HG03095 (cell line): ENCODE data around the gene ZSCAN20.

Experiments
- ATAC-seq: cut with Tn5 transposase; IDR thresholded peaks from one replicate; pipeline ENCODE4 v1.9.1; 2021; ENCODE audit warnings: moderate library complexity; ENCODE audit not compliant: unreplicated experiment

ZSCAN20 gene

DNA sequence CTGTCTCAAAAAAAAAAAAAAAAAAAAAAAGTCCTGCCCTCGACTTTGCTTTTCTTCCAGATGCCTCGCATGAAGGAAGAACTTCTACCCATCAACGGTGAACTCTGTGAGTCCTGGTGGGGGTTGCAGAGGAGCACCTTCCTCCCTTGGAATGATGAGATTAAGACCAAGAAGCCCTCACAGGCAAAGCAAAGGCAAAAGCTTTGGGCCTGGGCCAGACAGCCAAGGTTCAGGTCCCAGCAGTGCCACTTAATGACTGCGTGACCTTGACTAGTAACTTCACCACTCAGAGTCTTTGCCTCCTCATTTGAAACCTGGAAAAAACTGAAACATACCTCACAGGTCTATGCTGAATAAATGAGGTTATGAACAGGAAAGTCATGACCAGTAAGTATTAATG is 55.5 kb downstream of the ZSCAN20 start:
- ATAC-seq: no peak

DNA sequence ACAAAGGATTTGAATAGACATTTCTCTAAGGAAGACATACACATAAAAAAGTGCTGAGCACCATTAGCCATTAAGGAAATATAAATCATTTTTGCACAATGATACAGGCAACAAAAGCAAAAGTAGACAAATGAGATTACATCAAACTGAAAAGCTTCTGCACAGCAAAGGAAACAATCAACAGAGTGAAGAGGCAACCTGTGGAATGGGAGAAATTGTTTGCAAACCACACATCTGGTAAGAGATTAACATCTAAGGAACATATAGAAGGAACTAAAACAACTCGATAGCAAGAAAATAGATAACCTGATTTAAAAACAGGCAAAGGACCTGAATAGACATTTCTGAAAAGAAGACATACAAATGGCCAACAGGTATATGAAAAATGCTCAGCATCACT is 57.5 kb downstream of the ZSCAN20 start:
- no peak for ATAC-seq

DNA sequence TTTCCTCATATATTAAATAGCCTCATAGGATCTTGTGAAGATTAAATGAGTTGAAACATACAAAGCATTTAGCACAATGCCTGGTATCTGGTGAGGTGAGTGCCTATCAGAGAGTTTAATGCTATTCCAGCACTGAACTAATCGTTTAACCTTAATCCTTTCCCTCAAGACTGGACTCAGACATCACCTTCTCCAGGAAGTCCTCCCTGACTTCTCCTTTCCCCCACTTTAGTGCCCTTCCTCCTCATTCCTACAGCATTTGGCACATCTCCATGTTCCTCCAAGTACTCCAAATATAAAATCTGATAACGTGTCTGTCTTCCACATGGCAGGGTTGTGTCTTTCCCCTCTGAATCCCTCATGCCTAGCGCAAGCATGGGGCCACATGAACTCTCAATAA is 59.8 kb downstream of the ZSCAN20 start:
- ATAC-seq: no peak

DNA sequence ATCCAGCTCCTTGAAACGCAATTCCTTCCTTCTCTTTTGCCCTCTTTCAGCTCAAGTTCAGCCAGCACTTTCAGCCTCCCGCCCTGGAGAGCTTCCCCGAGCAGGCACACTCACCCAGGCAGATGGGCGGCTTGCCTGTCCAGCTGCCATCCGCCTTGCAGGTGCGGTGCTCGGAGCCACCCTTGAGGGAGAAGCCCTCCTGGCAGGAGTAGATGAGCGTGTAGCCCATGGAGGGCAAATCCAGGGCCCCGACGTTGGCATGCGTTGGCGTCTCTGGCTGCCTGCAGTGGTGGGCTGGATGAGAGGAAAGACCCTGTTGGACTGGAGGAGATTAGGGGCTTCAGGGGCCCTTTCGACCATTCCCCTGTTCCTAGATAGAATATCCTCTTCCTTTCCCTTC is 60.5 kb downstream of the ZSCAN20 start:
- no peak for ATAC-seq

DNA sequence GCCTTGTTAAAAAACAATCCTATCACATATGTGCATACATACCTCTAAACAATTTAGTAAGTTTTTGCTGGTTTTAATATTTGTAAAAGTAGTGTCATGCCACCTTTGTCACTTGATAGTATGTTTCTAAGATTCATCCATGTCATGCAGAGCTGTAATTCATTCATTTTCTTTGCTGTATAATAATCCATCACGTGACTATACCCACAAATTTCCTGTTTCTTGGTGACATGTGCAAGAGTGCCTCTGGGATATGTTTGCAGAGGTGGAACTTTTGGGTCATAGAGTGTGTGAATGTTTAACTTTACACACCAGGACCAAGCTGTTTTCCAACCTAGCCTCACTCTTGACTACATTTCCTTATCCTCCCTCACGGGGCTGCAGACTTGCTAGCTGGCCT is 62.9 kb downstream of the ZSCAN20 start:
- no peak for ATAC-seq

DNA sequence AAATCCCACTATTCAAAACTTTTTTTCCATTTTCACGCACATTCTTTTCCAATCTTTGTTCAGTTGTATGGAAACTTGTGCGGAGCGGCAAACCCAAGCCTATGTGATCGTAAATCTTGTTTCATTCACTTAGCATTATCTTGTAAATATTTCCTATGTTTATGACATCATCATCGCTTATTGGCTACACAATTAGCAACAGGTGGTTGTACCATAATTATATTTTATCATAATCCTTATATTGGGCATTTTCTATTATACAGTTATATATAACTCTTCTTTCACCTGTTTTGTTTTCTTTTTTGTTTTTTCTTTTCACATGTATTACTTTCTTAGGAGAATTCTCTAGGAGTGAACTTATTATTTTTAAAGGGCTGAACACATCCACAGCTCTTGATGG is 65.4 kb downstream of the ZSCAN20 start:
- ATAC-seq: no peak

DNA sequence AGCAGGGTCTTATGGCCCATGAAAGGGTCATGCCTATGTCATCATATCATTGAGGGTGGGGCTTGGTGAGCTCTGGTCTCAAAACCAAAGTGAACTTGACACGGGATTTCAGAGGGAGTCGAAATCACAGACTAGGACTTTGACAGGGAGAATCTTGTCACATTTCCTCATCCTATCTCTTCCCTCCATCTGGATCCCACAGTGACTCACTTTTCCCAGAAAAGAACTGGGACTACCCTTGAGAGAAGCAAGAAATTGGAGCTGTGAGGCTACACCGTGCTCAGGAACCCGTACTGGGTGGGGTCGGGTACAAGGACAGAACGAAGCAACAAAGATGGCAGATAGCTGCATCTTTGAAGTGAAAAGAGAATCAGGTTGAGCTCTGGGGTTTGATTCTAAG is 69.5 kb downstream of the ZSCAN20 start:
- ATAC-seq: no peak
